AG09319 (cell line): ENCODE measurements around the gene TRIM49B.
"Not testable (repeated sequence)": the region's sequence is repeated elsewhere in the genome, so short reads cannot be mapped to it uniquely, and the experiment has no call there.

Source experiments
- DNase-seq: peaks from one replicate; pipeline ENCODE4 v3.0.0-alpha.2; 2010; ENCODE audit warnings: low read depth; ENCODE audit errors: extremely low read depth

TRIM49B gene

GRCh38 chr11:49028523-49028922 lies at the start of gene TRIM49B:
Gene TRIM49B (plus strand): TSS chr11:49028823. CDS start chr11:49031600, 2,777 bp downstream.
- not testable (repeated sequence) for DNase-seq

DNA sequence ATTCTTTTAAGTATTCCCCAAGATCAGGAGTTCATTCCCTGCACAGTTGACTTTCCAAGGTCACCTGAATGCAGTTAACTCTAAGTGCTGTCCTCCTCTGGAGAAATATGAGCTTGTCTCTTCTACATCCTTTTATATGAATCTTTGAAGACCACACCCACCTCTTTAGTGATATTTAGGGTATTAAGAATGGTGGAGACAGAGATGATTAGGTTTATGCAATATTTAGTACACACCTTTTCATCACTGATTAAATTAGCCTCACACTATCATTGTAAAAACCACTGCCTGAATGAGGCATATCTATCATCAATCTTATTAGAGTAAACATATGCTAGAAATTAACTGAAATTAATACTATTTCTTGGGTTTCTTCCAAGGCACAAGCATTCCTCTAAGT lies 44.8 kb upstream of the TRIM49B start, which contains the start of gene TRIM51G:
TSS of gene TRIM51G (minus strand) at position 101 of the 400 bp plus-strand sequence. CDS start 2,190 bp downstream, outside the sequence.
- DNase-seq = not testable (repeated sequence)

GRCh38 chr11:49048229-49048628 lies 19.6 kb downstream of the TRIM49B start:
- not testable (repeated sequence) for DNase-seq

- not testable (repeated sequence) for DNase-seq
Measured at GRCh38 chr11:49049821-49050220, 21.2 kb downstream of the TRIM49B start.

GRCh38 chr11:49059012-49059411 lies 30.4 kb downstream of the TRIM49B start, which contains the start of gene TRIM64C:
Gene TRIM64C (minus strand): TSS chr11:49059112. CDS start chr11:49059112, 0 bp downstream.
- DNase-seq = not testable (repeated sequence)

DNA sequence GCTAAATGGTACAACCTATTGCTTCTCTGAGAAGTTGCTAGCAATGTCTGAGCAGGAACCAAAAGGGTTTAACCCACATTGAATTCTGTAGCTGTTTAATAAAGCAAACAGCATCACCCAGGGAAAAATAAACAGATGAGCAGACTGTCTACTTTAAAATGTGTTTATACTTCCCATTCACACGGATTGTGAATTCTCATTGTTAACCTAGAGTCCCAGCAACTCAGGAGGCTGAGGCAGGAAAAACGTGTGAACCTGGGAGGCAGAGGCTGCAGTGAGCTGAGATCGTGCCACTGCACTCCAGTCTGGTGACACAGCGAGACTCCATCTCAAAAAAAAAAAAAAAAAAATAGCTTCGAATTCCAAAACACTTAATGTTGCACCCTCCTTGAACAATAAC lies 41.3 kb downstream of the TRIM49B start:
- not testable (repeated sequence) for DNase-seq
